IPS-NIHi7 (cell line): ENCODE data around the gene ZBTB4.
A peak's percentile ranks its signal among the peaks of the same experiment; 100 is the strongest.
"Not testable (repeated sequence)": the region's sequence is repeated elsewhere in the genome, so short reads cannot be mapped to it uniquely, and the experiment has no call there.

Source experiments
- DNase-seq: peaks from one replicate; pipeline ENCODE4 v3.0.0; 2012; ENCODE audit warnings: mixed read lengths; ENCODE audit errors: extremely low spot score

ZBTB4 gene

GRCh38 chr17:7491583-7491982 lies 12.2 kb upstream of the ZBTB4 start:
- no peak for DNase-seq

- no peak for DNase-seq
Observed at GRCh38 chr17:7490144-7490543, 10.7 kb upstream of the ZBTB4 start.

GRCh38 chr17:7486181-7486580 lies 6.8 kb upstream of the ZBTB4 start:
- no peak for DNase-seq

GRCh38 chr17:7484919-7485377 lies 5.5 kb upstream of the ZBTB4 start:
- no peak for DNase-seq

- peak; percentile 98 for DNase-seq
Observed at GRCh38 chr17:7484067-7484918, 4.9 kb upstream of the ZBTB4 start, which contains the start of gene POLR2A. TSS of gene POLR2A (plus strand) at chr17:7484366.

- peak; percentile 88 for DNase-seq
Observed at GRCh38 chr17:7483255-7484066, 4.0 kb upstream of the ZBTB4 start.

- DNase-seq = not testable (repeated sequence)
Observed at GRCh38 chr17:7482742-7483088, 3.3 kb upstream of the ZBTB4 start.

GRCh38 chr17:7481842-7482741 lies 2.7 kb upstream of the ZBTB4 start:
- not testable (repeated sequence) for DNase-seq

- not testable (repeated sequence) for DNase-seq
Observed at GRCh38 chr17:7481275-7481674, 1.8 kb upstream of the ZBTB4 start, which contains the start of gene SLC35G6. TSS of gene SLC35G6 (plus strand) at chr17:7481446. CDS start at chr17:7481517, 71 bp downstream.

- no peak for DNase-seq
Observed at GRCh38 chr17:7480089-7480384, 606 bp upstream of the ZBTB4 start.

- DNase-seq = peak; percentile 58
Observed at GRCh38 chr17:7478276-7479212, 887 bp downstream of the ZBTB4 start.

- no peak for DNase-seq
Observed at GRCh38 chr17:7477392-7478275, 1.8 kb downstream of the ZBTB4 start.

GRCh38 chr17:7476951-7477350 lies 2.5 kb downstream of the ZBTB4 start:
- no peak for DNase-seq

GRCh38 chr17:7476494-7476893 lies 2.9 kb downstream of the ZBTB4 start:
- no peak for DNase-seq

GRCh38 chr17:7475764-7476422 lies 3.5 kb downstream of the ZBTB4 start:
- DNase-seq = no peak

- DNase-seq = not testable (repeated sequence)
Observed at GRCh38 chr17:7474767-7475166, 4.7 kb downstream of the ZBTB4 start.

GRCh38 chr17:7471729-7472128 lies 7.7 kb downstream of the ZBTB4 start:
- no peak for DNase-seq

- DNase-seq = not testable (repeated sequence)
Observed at GRCh38 chr17:7470457-7470973, 8.9 kb downstream of the ZBTB4 start.

GRCh38 chr17:7469843-7470242 lies 9.6 kb downstream of the ZBTB4 start:
- DNase-seq = not testable (repeated sequence)
